NB4 (cell line): ENCODE results near the gene GORAB.
A peak's percentile ranks its signal among the peaks of the same experiment; 100 is the strongest.

ENCODE experiments used
- DNase-seq: peaks from one replicate; pipeline ENCODE4 v3.0.0; 2010; ENCODE audit warnings: low read depth
- H3K4me3 ChIP-seq: one replicate; pipeline ENCODE4 v1.5.1; 2011; ENCODE audit warnings: mild to moderate bottlenecking, low read depth, low read length, moderate library complexity
- CTCF ChIP-seq: IDR thresholded peaks from one replicate; pipeline ENCODE4 v1.5.1; 2012; ENCODE audit warnings: low read depth, low read length
- MAX ChIP-seq: IDR thresholded peaks from 2 replicates; pipeline ENCODE4 v1.6.1; 2011; ENCODE audit warnings: low read depth, low read length
- MYC ChIP-seq: IDR thresholded peaks from 2 replicates; pipeline ENCODE4 v1.6.1; 2011; ENCODE audit warnings: low read depth, low read length
- POLR2A ChIP-seq: IDR thresholded peaks from 2 replicates; pipeline ENCODE4 v1.6.1; 2011; ENCODE audit warnings: mild to moderate bottlenecking; ENCODE audit not compliant: insufficient read length; ENCODE audit errors: extremely low read depth

The GORAB gene

GRCh38 chr1:170593173-170594011, 61.4 kb downstream of the GORAB start:
- no peak overlapping the region for H3K4me3 ChIP-seq
- TF ChIP-seq MAX: no peak
- TF ChIP-seq MYC: no peak
- no peak for TF ChIP-seq CTCF
- no peak for TF ChIP-seq POLR2A
- peak; percentile 3 for DNase-seq

- TF ChIP-seq MAX: no peak
- no peak for DNase-seq
- no peak overlapping the region for H3K4me3 ChIP-seq
These were observed 62.2 kb downstream of the GORAB start for GRCh38 chr1:170594066-170594626.

GRCh38 chr1:170596701-170597100, 64.7 kb downstream of the GORAB start:
- no peak for DNase-seq
- no peak overlapping the region for H3K4me3 ChIP-seq
- no peak for TF ChIP-seq MYC
- no peak for TF ChIP-seq CTCF
- no peak for TF ChIP-seq POLR2A
- TF ChIP-seq MAX: no peak

DNA sequence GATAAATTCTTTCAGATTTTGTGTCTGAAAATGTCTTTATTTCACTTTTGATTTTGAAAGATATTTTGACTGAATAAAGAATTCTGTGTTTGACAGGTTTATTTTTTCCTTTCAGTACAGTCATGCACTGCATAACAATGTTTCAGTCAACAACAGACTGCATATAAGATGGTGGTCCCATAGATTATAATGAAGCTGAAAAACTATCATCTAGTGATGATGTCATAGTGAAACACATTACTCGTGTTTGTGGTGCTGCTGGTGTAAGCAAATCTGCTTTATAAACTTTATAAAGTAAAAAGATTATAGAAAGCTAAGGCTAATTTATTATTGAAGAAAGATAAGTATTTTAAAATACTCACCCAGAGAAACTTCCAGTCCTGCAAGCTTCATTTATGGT, 66.7 kb downstream of the GORAB start:
- no peak overlapping the region for H3K4me3 ChIP-seq
- DNase-seq: no peak
- no peak for TF ChIP-seq CTCF
- TF ChIP-seq MYC: no peak
- no peak for TF ChIP-seq POLR2A
- TF ChIP-seq MAX: no peak

DNA sequence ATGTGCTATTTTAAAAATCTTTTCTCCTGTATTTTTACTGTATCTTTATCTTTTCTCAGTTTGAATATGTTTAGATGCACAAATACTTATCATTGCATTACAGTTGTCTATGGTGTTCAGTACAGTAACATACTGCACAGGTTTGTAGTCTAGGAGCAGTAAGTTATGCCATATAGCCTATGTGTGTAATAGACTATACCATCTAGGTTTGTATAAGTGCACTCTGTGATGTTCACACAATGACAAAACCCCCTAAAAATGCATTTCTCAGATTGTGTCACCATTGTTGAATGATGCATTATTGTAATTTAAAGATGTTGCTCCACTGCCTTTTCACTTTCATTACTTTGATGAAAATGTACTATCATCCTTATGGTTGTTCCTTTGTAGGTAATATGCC, 67.1 kb downstream of the GORAB start:
- TF ChIP-seq POLR2A (no peak), MYC (no peak), CTCF (no peak), MAX (no peak)
- H3K4me3 ChIP-seq: no peak overlapping the region
- DNase-seq: no peak

DNA sequence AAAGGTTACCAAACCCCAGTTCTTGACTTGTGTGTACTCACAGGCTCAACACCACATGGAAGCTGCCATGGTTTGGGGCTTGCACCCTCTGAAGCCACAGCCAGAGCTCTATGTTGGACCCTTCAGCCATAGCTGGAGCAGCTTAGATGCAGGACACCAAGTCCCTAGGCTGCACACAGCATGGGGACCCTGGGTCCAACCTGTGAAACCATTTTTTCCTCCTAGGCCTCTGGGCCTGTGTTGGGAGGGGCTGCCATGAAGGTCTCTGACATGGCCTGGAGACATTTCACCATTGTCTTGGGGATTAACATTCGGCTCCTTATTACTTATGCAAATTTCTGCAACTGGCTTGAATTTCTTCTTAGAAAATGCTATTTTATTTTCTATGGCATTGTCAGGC, 69.9 kb downstream of the GORAB start:
- no peak overlapping the region for H3K4me3 ChIP-seq
- TF ChIP-seq POLR2A (no peak), MAX (no peak)
- no peak for DNase-seq
